Panc1 (cell line): ENCODE results near the gene IL17RB. TPM values are rescaled to one million over a fixed set of nuclear protein-coding genes. Genes with fewer than 3 reads are reported as not detected.

ENCODE experiments used
- ATAC-seq: fragments of 200-7000 bp; cut with Tn5 transposase; 2 replicates; pipeline ENCODE4 v1.9.1; 2020; ENCODE audit warnings: mild to moderate bottlenecking, moderate library complexity
- BruUV-seq: library from RNA; stranded (reverse); fragments of 400-500 nt; replicated peaks from 2 replicates; lab custom pipeline; 2021; lab: Mats Ljungman, UMichigan
- CTCF ChIA-PET: fragments of 300-600 bp; sonication (Branson Sonifier 250); formaldehyde crosslinking; loops from one replicate; lab custom pipeline; 2022; ENCODE audit warnings: antibody characterized with exemption; lab: Charles Lee
- POLR2A ChIA-PET: fragments of 300-600 bp; sonication (Branson Sonifier 250); formaldehyde crosslinking; loops from one replicate; lab custom pipeline; 2022; ENCODE audit warnings: antibody characterized with exemption; lab: Charles Lee
- DNase-seq: peaks from one replicate; pipeline ENCODE4 v3.0.0-alpha.2; 2010; ENCODE audit warnings: low read depth, low spot score
- H3K27ac ChIP-seq: 2 replicates; pipeline ENCODE4 v1.5.1; 2011; ENCODE audit warnings: mild to moderate bottlenecking, low read length, inconsistent platforms
- H3K27me3 ChIP-seq: fragments of 200-500 bp; sonication (Bioruptor generic); 2 replicates; pipeline ENCODE4 v1.6.0; 2014; ENCODE audit warnings: low read length, inconsistent platforms; ENCODE audit not compliant: control insufficient read depth, insufficient read depth
- H3K36me3 ChIP-seq: fragments of 200-500 bp; sonication (Bioruptor generic); 2 replicates; pipeline ENCODE4 v1.5.1; 2014; ENCODE audit warnings: inconsistent platforms, mild to moderate bottlenecking, low read length, moderate library complexity; ENCODE audit not compliant: control insufficient read depth, insufficient read depth
- H3K4me1 ChIP-seq: 2 replicates; pipeline ENCODE4 v1.5.1; 2011; ENCODE audit warnings: inconsistent platforms, mild to moderate bottlenecking, low read length, moderate library complexity; ENCODE audit not compliant: control insufficient read depth, insufficient read depth
- H3K4me3 ChIP-seq, 2 experiments: 2 replicates each; pipeline ENCODE4 v1.5.1; 2011 to 2012; ENCODE audit warnings: low read depth in 2 of 2, low read length in 2 of 2, mild to moderate bottlenecking in 2 of 2, inconsistent platforms in 1 of 2, moderate library complexity in 1 of 2
- H3K9me3 ChIP-seq: fragments of 200-500 bp; sonication (Bioruptor generic); 2 replicates; pipeline ENCODE4 v1.5.1; 2014; ENCODE audit warnings: low read depth, mild to moderate bottlenecking, inconsistent platforms, low read length, moderate library complexity; ENCODE audit not compliant: control insufficient read depth, insufficient read depth
- POLR2AphosphoS5 ChIP-seq: IDR thresholded peaks from 2 replicates; pipeline ENCODE4 v1.6.1; 2012; ENCODE audit warnings: mild to moderate bottlenecking, low read depth, low read length, moderate library complexity
- SIN3A ChIP-seq: IDR thresholded peaks from 2 replicates; pipeline ENCODE4 v1.6.1; 2012; ENCODE audit warnings: low read depth, mild to moderate bottlenecking, low read length, moderate library complexity, borderline replicate concordance; ENCODE audit not compliant: insufficient read depth
- TCF7L2 ChIP-seq: IDR thresholded peaks from 2 replicates; pipeline ENCODE4 v1.6.1; 2011; ENCODE audit warnings: mild to moderate bottlenecking, low read depth, low read length, inconsistent platforms
- in situ Hi-C: cut with HindIII; loops from 2 replicates; pipeline ENCODE4 v1.10.0; 2016; ENCODE audit warnings: low sequenced_read_pairs, low pct_unique_long_range_greater_than_20kb
- intact Hi-C: fragments of 100-400 bp; cut with micrococcal nuclease; formaldehyde crosslinking; loops from one replicate; pipeline ENCODE4 v1.10.0; 2022; ENCODE audit not compliant: unreplicated experiment
- total RNA-seq: library from RNA; stranded (reverse); gene quantifications from one replicate; pipeline ENCODE4 v1.2.1, GENCODE V29; 2021; ENCODE audit not compliant: unreplicated experiment
- TF ChIP-seq, protein P1 (sequence below): fragments of 450-650 bp; IDR thresholded peaks from 2 replicates; pipeline ENCODE4 v1.5.1; 2017; ENCODE audit warnings: mild to moderate bottlenecking
- TF ChIP-seq, protein P2 (sequence below), 2 experiments: IDR thresholded peaks; 2 replicates each; pipeline ENCODE4 v1.6.1; 2011 to 2012; ENCODE audit warnings: low read depth in 2 of 2, control low read depth in 1 of 2, low read length in 1 of 2, mild to moderate bottlenecking in 1 of 2, moderate library complexity in 1 of 2; ENCODE audit not compliant: insufficient read depth in 1 of 2

Gene IL17RB
- total RNA-seq, 1 experiment from 2014 or later: 15.9 TPM

- Histone ChIP-seq H3K27me3 (no peaks in the 10 kb centered on the region), H3K4me3 (no peak overlapping the region), H3K4me1 (peaks cover 11% of the 10 kb centered on the region), H3K9me3 (no peaks in the 10 kb centered on the region), H3K27ac (no peak overlapping the region), H3K36me3 (no peaks in the 10 kb centered on the region)
- BruUV-seq: no TSS peak
- ATAC-seq (no peak), DNase-seq (no peak)
- CTCF ChIA-PET: no interaction called here
- TF ChIP-seq POLR2AphosphoS5 (no peak), TCF7L2 (no peak), SIN3A (no peak)
- TF ChIP-seq, protein P1, sequence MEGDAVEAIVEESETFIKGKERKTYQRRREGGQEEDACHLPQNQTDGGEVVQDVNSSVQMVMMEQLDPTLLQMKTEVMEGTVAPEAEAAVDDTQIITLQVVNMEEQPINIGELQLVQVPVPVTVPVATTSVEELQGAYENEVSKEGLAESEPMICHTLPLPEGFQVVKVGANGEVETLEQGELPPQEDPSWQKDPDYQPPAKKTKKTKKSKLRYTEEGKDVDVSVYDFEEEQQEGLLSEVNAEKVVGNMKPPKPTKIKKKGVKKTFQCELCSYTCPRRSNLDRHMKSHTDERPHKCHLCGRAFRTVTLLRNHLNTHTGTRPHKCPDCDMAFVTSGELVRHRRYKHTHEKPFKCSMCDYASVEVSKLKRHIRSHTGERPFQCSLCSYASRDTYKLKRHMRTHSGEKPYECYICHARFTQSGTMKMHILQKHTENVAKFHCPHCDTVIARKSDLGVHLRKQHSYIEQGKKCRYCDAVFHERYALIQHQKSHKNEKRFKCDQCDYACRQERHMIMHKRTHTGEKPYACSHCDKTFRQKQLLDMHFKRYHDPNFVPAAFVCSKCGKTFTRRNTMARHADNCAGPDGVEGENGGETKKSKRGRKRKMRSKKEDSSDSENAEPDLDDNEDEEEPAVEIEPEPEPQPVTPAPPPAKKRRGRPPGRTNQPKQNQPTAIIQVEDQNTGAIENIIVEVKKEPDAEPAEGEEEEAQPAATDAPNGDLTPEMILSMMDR: no peak
- TF ChIP-seq, protein P2, sequence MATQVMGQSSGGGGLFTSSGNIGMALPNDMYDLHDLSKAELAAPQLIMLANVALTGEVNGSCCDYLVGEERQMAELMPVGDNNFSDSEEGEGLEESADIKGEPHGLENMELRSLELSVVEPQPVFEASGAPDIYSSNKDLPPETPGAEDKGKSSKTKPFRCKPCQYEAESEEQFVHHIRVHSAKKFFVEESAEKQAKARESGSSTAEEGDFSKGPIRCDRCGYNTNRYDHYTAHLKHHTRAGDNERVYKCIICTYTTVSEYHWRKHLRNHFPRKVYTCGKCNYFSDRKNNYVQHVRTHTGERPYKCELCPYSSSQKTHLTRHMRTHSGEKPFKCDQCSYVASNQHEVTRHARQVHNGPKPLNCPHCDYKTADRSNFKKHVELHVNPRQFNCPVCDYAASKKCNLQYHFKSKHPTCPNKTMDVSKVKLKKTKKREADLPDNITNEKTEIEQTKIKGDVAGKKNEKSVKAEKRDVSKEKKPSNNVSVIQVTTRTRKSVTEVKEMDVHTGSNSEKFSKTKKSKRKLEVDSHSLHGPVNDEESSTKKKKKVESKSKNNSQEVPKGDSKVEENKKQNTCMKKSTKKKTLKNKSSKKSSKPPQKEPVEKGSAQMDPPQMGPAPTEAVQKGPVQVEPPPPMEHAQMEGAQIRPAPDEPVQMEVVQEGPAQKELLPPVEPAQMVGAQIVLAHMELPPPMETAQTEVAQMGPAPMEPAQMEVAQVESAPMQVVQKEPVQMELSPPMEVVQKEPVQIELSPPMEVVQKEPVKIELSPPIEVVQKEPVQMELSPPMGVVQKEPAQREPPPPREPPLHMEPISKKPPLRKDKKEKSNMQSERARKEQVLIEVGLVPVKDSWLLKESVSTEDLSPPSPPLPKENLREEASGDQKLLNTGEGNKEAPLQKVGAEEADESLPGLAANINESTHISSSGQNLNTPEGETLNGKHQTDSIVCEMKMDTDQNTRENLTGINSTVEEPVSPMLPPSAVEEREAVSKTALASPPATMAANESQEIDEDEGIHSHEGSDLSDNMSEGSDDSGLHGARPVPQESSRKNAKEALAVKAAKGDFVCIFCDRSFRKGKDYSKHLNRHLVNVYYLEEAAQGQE (IDR thresholded peaks at IDR 0.05; ENCODE audit: insufficient read depth in 1 of 2, low read depth in 2 of 2, low read length in 1 of 2): no peak
- intact Hi-C loops: no loop called here
- POLR2A ChIA-PET: no interaction called here
- in situ Hi-C loops: no loop called here
These were observed 45.0 kb upstream of the IL17RB start for GRCh38 chr3:53801319-53801718.

DNA sequence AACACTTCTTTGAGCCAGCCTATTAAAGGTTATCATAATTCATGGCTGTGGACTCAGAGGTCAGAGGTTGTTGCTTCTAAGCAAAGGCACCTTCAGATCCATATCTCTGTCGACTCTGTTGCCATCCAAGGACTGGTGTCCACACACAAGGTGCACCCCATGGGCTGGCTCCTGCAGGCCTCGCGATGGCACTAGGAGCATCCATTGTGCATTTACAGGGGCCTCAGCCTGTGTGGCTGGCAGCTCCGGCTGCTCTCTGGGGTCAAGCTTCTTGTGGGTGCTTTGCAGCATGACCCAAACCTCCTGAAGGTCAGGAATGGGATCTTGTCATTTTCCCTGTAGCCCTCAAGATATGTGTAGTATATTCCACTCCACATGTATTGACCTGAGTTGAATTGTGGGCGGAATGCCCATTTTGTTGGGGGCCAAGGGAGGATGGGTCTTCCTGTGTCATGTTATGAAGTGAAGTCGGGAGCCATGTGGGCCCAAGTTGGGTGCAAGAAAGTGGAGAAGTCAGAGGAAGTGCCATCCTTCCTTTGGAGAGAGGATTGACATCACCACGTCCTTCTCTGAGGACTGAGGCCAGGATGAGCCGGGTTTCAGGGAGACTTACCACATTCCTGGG lies 44.0 kb upstream of the IL17RB start:
- ATAC-seq: no peak
- BruUV-seq: no TSS peak
- peaks cover 11% of the 10 kb centered on the region for H3K4me1 ChIP-seq
- no peak for DNase-seq
- H3K36me3 ChIP-seq: no peaks in the 10 kb centered on the region
- no peaks in the 10 kb centered on the region for H3K27me3 ChIP-seq
- H3K9me3 ChIP-seq: no peaks in the 10 kb centered on the region
- in situ Hi-C loops (no loop called here), intact Hi-C loops (no loop called here)
- H3K27ac ChIP-seq: no peak overlapping the region
- H3K4me3 ChIP-seq: no peak overlapping the region
- POLR2A ChIA-PET: no interaction called here
- TF ChIP-seq TCF7L2: no peak
- TF ChIP-seq, protein P2 (IDR thresholded peaks at IDR 0.05; ENCODE audit: insufficient read depth in 1 of 2, low read depth in 2 of 2, low read length in 1 of 2): no peak
- TF ChIP-seq SIN3A: no peak
- TF ChIP-seq, protein P1: no peak
- no peak for TF ChIP-seq POLR2AphosphoS5
- CTCF ChIA-PET: no interaction called here
